H9 (cell line): ENCODE results near the gene ERP29. TPM values are rescaled to one million over a fixed set of nuclear protein-coding genes. Genes with fewer than 3 reads are reported as not detected.

Source experiments
- DNase-seq: peaks from one replicate; pipeline ENCODE4 v3.0.0-alpha.2; 2017
- H2AFZ ChIP-seq: one replicate; pipeline ENCODE4 v1.6.1; 2013; ENCODE audit warnings: mild to moderate bottlenecking, low read length, control low read depth, moderate library complexity
- H2AK5ac ChIP-seq: 2 replicates; pipeline ENCODE4 v1.6.1; 2013; ENCODE audit warnings: low read length, control low read depth, mixed read lengths; ENCODE audit not compliant: insufficient read length
- H2BK120ac ChIP-seq: one replicate; pipeline ENCODE4 v1.6.1; 2013; ENCODE audit warnings: low read depth, mild to moderate bottlenecking, low read length, control low read depth, inconsistent platforms; ENCODE audit not compliant: poor library complexity, severe bottlenecking
- H2BK12ac ChIP-seq: 2 replicates; pipeline ENCODE4 v1.6.1; 2013; ENCODE audit warnings: low read length, control low read depth, mixed read lengths, low read depth; ENCODE audit not compliant: insufficient read length
- H2BK15ac ChIP-seq: 2 replicates; pipeline ENCODE4 v1.6.1; 2013; ENCODE audit warnings: low read depth, low read length, control low read depth
- H2BK20ac ChIP-seq: one replicate; pipeline ENCODE4 v1.6.1; 2013; ENCODE audit warnings: low read depth, mild to moderate bottlenecking, low read length, control low read depth, inconsistent platforms; ENCODE audit not compliant: poor library complexity, severe bottlenecking
- H2BK5ac ChIP-seq: 2 replicates; pipeline ENCODE4 v1.6.1; 2013; ENCODE audit warnings: low read length, control low read depth, mixed read lengths; ENCODE audit not compliant: insufficient read length
- H3K14ac ChIP-seq: 2 replicates; pipeline ENCODE4 v1.6.1; 2013; ENCODE audit warnings: low read length, control low read depth; ENCODE audit not compliant: insufficient read depth
- H3K18ac ChIP-seq: 2 replicates; pipeline ENCODE4 v1.6.1; 2013; ENCODE audit warnings: low read depth, mild to moderate bottlenecking, mixed read lengths, low read length, control low read depth; ENCODE audit not compliant: insufficient read length
- H3K23ac ChIP-seq: 2 replicates; pipeline ENCODE4 v1.6.1; 2013; ENCODE audit warnings: low read length, control low read depth, mixed read lengths, low read depth; ENCODE audit not compliant: insufficient read length
- H3K23me2 ChIP-seq: 2 replicates; pipeline ENCODE4 v1.6.1; 2013; ENCODE audit warnings: low read depth, mild to moderate bottlenecking, mixed read lengths, low read length, control low read depth; ENCODE audit not compliant: insufficient read length, poor library complexity, severe bottlenecking
- H3K27ac ChIP-seq: 2 replicates; pipeline ENCODE4 v1.5.1; 2013; ENCODE audit warnings: low read length, control low read depth, mixed read lengths, low read depth; ENCODE audit not compliant: insufficient read length
- H3K27me3 ChIP-seq: 2 replicates; pipeline ENCODE4 v1.6.1; 2013; ENCODE audit warnings: low read length, control low read depth, inconsistent platforms; ENCODE audit not compliant: insufficient read depth
- H3K4ac ChIP-seq: 2 replicates; pipeline ENCODE4 v1.6.1; 2013; ENCODE audit warnings: low read depth, mild to moderate bottlenecking, control low read depth, inconsistent platforms, low read length, moderate library complexity
- H3K4me1 ChIP-seq: 2 replicates; pipeline ENCODE4 v1.6.1; 2013; ENCODE audit warnings: low read length, control low read depth, inconsistent platforms; ENCODE audit not compliant: insufficient read depth
- H3K4me2 ChIP-seq: 2 replicates; pipeline ENCODE4 v1.6.1; 2013; ENCODE audit warnings: low read length, control low read depth, mixed read lengths; ENCODE audit not compliant: insufficient read length, insufficient read depth
- H3K56ac ChIP-seq: 2 replicates; pipeline ENCODE4 v1.6.1; 2013; ENCODE audit warnings: low read depth, mild to moderate bottlenecking, mixed read lengths, low read length, control low read depth; ENCODE audit not compliant: insufficient read length
- H3K79me1 ChIP-seq: 2 replicates; pipeline ENCODE4 v1.6.1; 2013; ENCODE audit warnings: low read depth, mild to moderate bottlenecking, moderate library complexity, low read length, control low read depth, inconsistent platforms; ENCODE audit not compliant: insufficient read depth, poor library complexity, severe bottlenecking
- H3K79me2 ChIP-seq: 2 replicates; pipeline ENCODE4 v1.6.1; 2013; ENCODE audit warnings: low read length, control low read depth, inconsistent platforms; ENCODE audit not compliant: insufficient read depth
- H3K9ac ChIP-seq: 2 replicates; pipeline ENCODE4 v1.6.1; 2013; ENCODE audit warnings: low read length, control low read depth, mixed read lengths; ENCODE audit not compliant: insufficient read length; ENCODE audit errors: extremely low read depth
- H3K9me3 ChIP-seq: one replicate; pipeline ENCODE4 v1.6.1; 2013; ENCODE audit warnings: low read depth, low read length, inconsistent platforms; ENCODE audit not compliant: control insufficient read depth
- H3T11ph ChIP-seq: one replicate; pipeline ENCODE4 v1.6.1; 2013; ENCODE audit warnings: mild to moderate bottlenecking, low read length, control low read depth, inconsistent platforms
- H4K20me1 ChIP-seq: one replicate; pipeline ENCODE4 v1.6.1; 2013; ENCODE audit not compliant: control insufficient read depth, insufficient read length, insufficient read depth
- H4K5ac ChIP-seq: 2 replicates; pipeline ENCODE4 v1.6.1; 2013; ENCODE audit warnings: low read depth, mild to moderate bottlenecking, mixed read lengths, low read length, control low read depth; ENCODE audit not compliant: insufficient read length
- H4K8ac ChIP-seq: replicated peaks from 2 replicates; pipeline ENCODE4 v1.6.1; 2013; ENCODE audit warnings: low read length, control low read depth, mixed read lengths, low read depth; ENCODE audit not compliant: insufficient read length
- H4K91ac ChIP-seq: 2 replicates; pipeline ENCODE4 v1.6.1; 2013; ENCODE audit warnings: low read depth, mild to moderate bottlenecking, moderate library complexity, mixed read lengths, low read length, control low read depth; ENCODE audit not compliant: insufficient read length
- H3K27ac Mint-ChIP-seq, 3 experiments: 2 replicates in 2 of 3; 3 replicates in 1 of 3; pipeline ENCODE4 v1.8.0; 2020 to 2021; ENCODE audit warnings: mixed read lengths in 3 of 3, mild to moderate bottlenecking in 1 of 3, moderate library complexity in 1 of 3
- H3K27me3 Mint-ChIP-seq: 2 replicates; pipeline ENCODE4 v1.8.0; 2021; ENCODE audit warnings: low read depth, mild to moderate bottlenecking, moderate library complexity, mixed read lengths
- H3K36me3 Mint-ChIP-seq, 3 experiments: 2 replicates in 2 of 3; 3 replicates in 1 of 3; pipeline ENCODE4 v1.8.0; 2020 to 2021; ENCODE audit warnings: low read depth in 3 of 3, mixed read lengths in 3 of 3; ENCODE audit not compliant: insufficient read depth in 1 of 3
- H3K4me1 Mint-ChIP-seq, 2 experiments: 2 replicates each; pipeline ENCODE4 v1.8.0; 2020; ENCODE audit warnings: mixed read lengths in 2 of 2
- H3K4me3 Mint-ChIP-seq, 2 experiments: 2 replicates in 1 of 2; 3 replicates in 1 of 2; pipeline ENCODE4 v1.8.0; 2020 to 2021; ENCODE audit warnings: mild to moderate bottlenecking in 2 of 2, mixed read lengths in 2 of 2, moderate library complexity in 1 of 2
- H3K9me3 Mint-ChIP-seq, 2 experiments: 2 replicates in 1 of 2; 3 replicates in 1 of 2; pipeline ENCODE4 v1.8.0; 2020; ENCODE audit warnings: mild to moderate bottlenecking in 2 of 2, mixed read lengths in 2 of 2, moderate library complexity in 1 of 2
- WGBS: extraction: QIAGEN DNeasy Blood & Tissue Kit; methylation state at CpG from one replicate; pipeline ENCODE4 v1.1.7; 2013; ENCODE audit warnings: missing lambda C conversion rate, low lambda C conversion rate, mixed read lengths; ENCODE audit not compliant: insufficient read length; ENCODE audit errors: extremely low coverage; 5-methylcytosine and 5-hydroxymethylcytosine counted together
- total RNA-seq: library from RNA; stranded (reverse); gene quantifications from 2 replicates; pipeline ENCODE4 v1.2.1, GENCODE V29; 2021
- TF ChIP-seq, protein P1 (sequence below): fragments of 200-600 bp; sonication (generic); conservative IDR thresholded peaks from 3 replicates; pipeline ENCODE4 v1.8.0; 2021; ENCODE audit warnings: antibody characterized with exemption, mild to moderate bottlenecking

The ERP29 gene
- total RNA-seq, 1 experiment from 2014 or later = 160 TPM

GRCh38 chr12:112020947-112021457 lies 7.8 kb downstream of the ERP29 start:
- Histone ChIP-seq H2BK12ac (no peak overlapping the region), H4K8ac (no peak overlapping the region), H4K5ac (no peak overlapping the region), H4K20me1 (no peaks in the 10 kb centered on the region), H3K23me2 (no peaks in the 10 kb centered on the region), H2BK5ac (no peak overlapping the region), H3K14ac (no peak overlapping the region), H3K79me1 (no peaks in the 10 kb centered on the region), H4K91ac (no peak overlapping the region), H2BK120ac (no peak overlapping the region), H3K79me2 (peaks cover 9% of the 10 kb centered on the region; the same call in 1 of the 2 replicates), H2BK20ac (no peak overlapping the region), H2AFZ (no peak overlapping the region), H3K23ac (no peak overlapping the region), H2BK15ac (no peak overlapping the region), H3K9ac (no peak overlapping the region), H3T11ph (no peak overlapping the region), H3K18ac (no peak overlapping the region), H3K27me3 (no peaks in the 10 kb centered on the region), H3K56ac (no peak overlapping the region), H3K4me2 (no peak overlapping the region), H3K4ac (no peak overlapping the region), H3K4me1 (no peaks in the 10 kb centered on the region), H2AK5ac (no peak overlapping the region), H3K9me3 (no peaks in the 10 kb centered on the region), H3K27ac (no peak overlapping the region)
- H3K9me3 Mint-ChIP-seq = peaks cover 0 to 3% of the 10 kb centered on the region in 2 experiments; a peak in 2 of 5 replicates
- H3K4me1 Mint-ChIP-seq = peaks cover 7 to 8% of the 10 kb centered on the region in 2 experiments
- no peak overlapping the region for H3K4me3 Mint-ChIP-seq
- TF ChIP-seq, protein P1, sequence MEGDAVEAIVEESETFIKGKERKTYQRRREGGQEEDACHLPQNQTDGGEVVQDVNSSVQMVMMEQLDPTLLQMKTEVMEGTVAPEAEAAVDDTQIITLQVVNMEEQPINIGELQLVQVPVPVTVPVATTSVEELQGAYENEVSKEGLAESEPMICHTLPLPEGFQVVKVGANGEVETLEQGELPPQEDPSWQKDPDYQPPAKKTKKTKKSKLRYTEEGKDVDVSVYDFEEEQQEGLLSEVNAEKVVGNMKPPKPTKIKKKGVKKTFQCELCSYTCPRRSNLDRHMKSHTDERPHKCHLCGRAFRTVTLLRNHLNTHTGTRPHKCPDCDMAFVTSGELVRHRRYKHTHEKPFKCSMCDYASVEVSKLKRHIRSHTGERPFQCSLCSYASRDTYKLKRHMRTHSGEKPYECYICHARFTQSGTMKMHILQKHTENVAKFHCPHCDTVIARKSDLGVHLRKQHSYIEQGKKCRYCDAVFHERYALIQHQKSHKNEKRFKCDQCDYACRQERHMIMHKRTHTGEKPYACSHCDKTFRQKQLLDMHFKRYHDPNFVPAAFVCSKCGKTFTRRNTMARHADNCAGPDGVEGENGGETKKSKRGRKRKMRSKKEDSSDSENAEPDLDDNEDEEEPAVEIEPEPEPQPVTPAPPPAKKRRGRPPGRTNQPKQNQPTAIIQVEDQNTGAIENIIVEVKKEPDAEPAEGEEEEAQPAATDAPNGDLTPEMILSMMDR = no peak
- no CpG with 5 or more reads among the region's 8 CpGs for WGBS
- peak overlapping the region in 2 of 3 experiments; percentile 40 to 81; a peak in 4 of 7 replicates for H3K27ac Mint-ChIP-seq
- no peak for DNase-seq
- H3K27me3 Mint-ChIP-seq = no peaks in the 10 kb centered on the region; the same call in 1 of the 2 replicates
- peaks cover 21 to 69% (median 50%) of the 10 kb centered on the region in 3 experiments; a peak in 6 of 7 replicates for H3K36me3 Mint-ChIP-seq
